GM23248 (cell line): ENCODE data around the gene SIGMAR1. TPM values are rescaled to one million over a fixed set of nuclear protein-coding genes. Genes with fewer than 3 reads are reported as not detected.

Experiments used
- DNase-seq: peaks from one replicate; pipeline ENCODE4 v3.0.0-alpha.2; 2015
- H2AFZ ChIP-seq: fragments of 200-600 bp; sonication (generic); 2 replicates; pipeline ENCODE4 v1.6.1; 2016; ENCODE audit warnings: antibody characterized with exemption
- H3F3A ChIP-seq: fragments of 200-600 bp; sonication (generic); 2 replicates; pipeline ENCODE4 v1.6.1; 2016; ENCODE audit warnings: mild to moderate bottlenecking, antibody characterized with exemption, mixed run types; ENCODE audit not compliant: insufficient read depth
- H3K27ac ChIP-seq: fragments of 200-600 bp; sonication (generic); 2 replicates; pipeline ENCODE4 v1.5.1; 2016; ENCODE audit warnings: mild to moderate bottlenecking
- H3K27me3 ChIP-seq: fragments of 200-600 bp; sonication (generic); replicated peaks from 2 replicates; pipeline ENCODE4 v1.6.1; 2016; ENCODE audit warnings: mild to moderate bottlenecking; ENCODE audit not compliant: insufficient read depth
- H3K36me3 ChIP-seq: fragments of 200-600 bp; sonication (generic); 2 replicates; pipeline ENCODE4 v1.6.1; 2016; ENCODE audit warnings: low read depth, mild to moderate bottlenecking
- H3K4me1 ChIP-seq: fragments of 200-600 bp; sonication (generic); 2 replicates; pipeline ENCODE4 v1.6.1; 2016; ENCODE audit warnings: mild to moderate bottlenecking; ENCODE audit not compliant: insufficient read depth
- H3K4me2 ChIP-seq: fragments of 200-600 bp; sonication (generic); one replicate; pipeline ENCODE4 v1.6.1; 2016; ENCODE audit warnings: mild to moderate bottlenecking; ENCODE audit not compliant: unreplicated experiment
- H3K4me3 ChIP-seq: fragments of 200-600 bp; sonication (generic); 2 replicates; pipeline ENCODE4 v1.5.1; 2016; ENCODE audit warnings: mild to moderate bottlenecking
- H3K79me2 ChIP-seq: fragments of 200-600 bp; sonication (generic); 2 replicates; pipeline ENCODE4 v1.6.1; 2016; ENCODE audit warnings: mild to moderate bottlenecking; ENCODE audit not compliant: insufficient read depth
- H3K9ac ChIP-seq: fragments of 200-600 bp; sonication (generic); 2 replicates; pipeline ENCODE4 v1.6.1; 2016; ENCODE audit warnings: mild to moderate bottlenecking
- H3K9me2 ChIP-seq: fragments of 200-600 bp; sonication (generic); 2 replicates; pipeline ENCODE4 v1.6.1; 2016; ENCODE audit warnings: mixed run types, mild to moderate bottlenecking, moderate library complexity; ENCODE audit not compliant: insufficient read depth
- H3K9me3 ChIP-seq: fragments of 200-600 bp; sonication (generic); one replicate; pipeline ENCODE4 v1.6.1; 2017; ENCODE audit warnings: low read depth
- H4K20me1 ChIP-seq: fragments of 200-600 bp; sonication (generic); 2 replicates; pipeline ENCODE4 v1.6.0; 2016; ENCODE audit not compliant: insufficient read depth
- EZH2 ChIP-seq: fragments of 200-600 bp; sonication (generic); IDR thresholded peaks from 2 replicates; pipeline ENCODE4 v1.6.1; 2018; ENCODE audit warnings: antibody characterized with exemption, mild to moderate bottlenecking; ENCODE audit not compliant: insufficient read depth, poor library complexity, severe bottlenecking
- EZH2phosphoT487 ChIP-seq: fragments of 200-600 bp; sonication (generic); IDR thresholded peaks from 2 replicates; pipeline ENCODE4 v1.6.1; 2018; ENCODE audit warnings: antibody characterized with exemption, moderate library complexity, mild to moderate bottlenecking, low read depth; ENCODE audit not compliant: insufficient read depth
- WGBS, 2 experiments: methylation state at CpG; one replicate each; pipeline ENCODE4 v1.1.6; 2015 to 2017; ENCODE audit warnings: low lambda C conversion rate in 2 of 2, low coverage in 1 of 2; ENCODE audit errors: missing lambda C conversion rate in 2 of 2; 5-methylcytosine and 5-hydroxymethylcytosine counted together
- in situ Hi-C: fragments of 300-500 bp; cut with MboI; formaldehyde crosslinking; loops from 2 replicates; pipeline ENCODE4 v1.15.0; 2020
- polyA plus RNA-seq: library from polyadenylated mRNA; unstranded; fragments of >200 nt; fragmentation: Nextera tagmentation; extraction: Ambion mirVana; gene quantifications from 2 replicates; pipeline ENCODE4 v1.2.1, GENCODE V29; 2016
- total RNA-seq: library from RNA; depleted of rRNA; stranded (reverse); fragments of >200 nt; shearing (Covaris generic); gene quantifications from 2 replicates; pipeline ENCODE4 v1.2.3, GENCODE V29; 2014

SIGMAR1 gene
- total and polyA plus RNA-seq, 2 experiments from 2014 or later = 138 to 142 TPM

- WGBS, 2 experiments = 14 to 25% methylated on average over 41 to 63 of the region's 63 CpGs
- DNase-seq = no peak
- in situ Hi-C loops = loop anchor here (25.0 kb wide), 1 partner anchor 111 kb away; the partner anchor contains the start of gene ENHO
- Histone ChIP-seq H3K9me3 (no peaks in the 10 kb centered on the region), H3K27ac (no peak overlapping the region), H3K4me3 (no peak overlapping the region), H3F3A (no peaks in the 10 kb centered on the region), H4K20me1 (no peaks in the 10 kb centered on the region), H3K27me3 (peaks cover 49% of the 10 kb centered on the region), H2AFZ (no peak overlapping the region), H3K9me2 (no peaks in the 10 kb centered on the region), H3K9ac (no peak overlapping the region), H3K36me3 (no peaks in the 10 kb centered on the region), H3K4me1 (peaks cover 8% of the 10 kb centered on the region), H3K79me2 (peaks cover 17% of the 10 kb centered on the region), H3K4me2 (no peak overlapping the region)
- TF ChIP-seq EZH2 (peak; percentile 1), EZH2phosphoT487 (no peak)
Observed at GRCh38 chr9:34623374-34624235, 14.0 kb downstream of the SIGMAR1 start.

- H3K79me2 ChIP-seq = peaks cover 21% of the 10 kb centered on the region
- H3K27ac ChIP-seq = peak within 1 kb of the TSS; percentile 26
- H3K27me3 ChIP-seq = peaks cover 18% of the 10 kb centered on the region
- no peaks in the 10 kb centered on the region for H3K9me2 ChIP-seq
- H3K4me2 ChIP-seq = peak within 1 kb of the TSS; percentile 93
- peak; percentile 100 for DNase-seq
- H3K9ac ChIP-seq = peak within 1 kb of the TSS; percentile 89
- H3F3A ChIP-seq = no peaks in the 10 kb centered on the region
- H3K4me1 ChIP-seq = peaks cover 8% of the 10 kb centered on the region
- H3K4me3 ChIP-seq = peak within 1 kb of the TSS; percentile 91
- TF ChIP-seq EZH2phosphoT487 = no peak
- no peak for TF ChIP-seq EZH2
- peak within 1 kb of the TSS; percentile 98 for H2AFZ ChIP-seq
- H3K9me3 ChIP-seq = no peaks in the 10 kb centered on the region
- 2% methylated on average over 38 to 41 of the region's 43 CpGs for WGBS, 2 experiments
- no peaks in the 10 kb centered on the region for H4K20me1 ChIP-seq
- in situ Hi-C loops = loop anchor here (25.0 kb wide), 1 partner anchor 108 kb away; the partner anchor contains the start of gene ENHO
- peaks cover 9% of the 10 kb centered on the region; the same call in 1 of the 2 replicates for H3K36me3 ChIP-seq
Observed at GRCh38 chr9:34620061-34620994, 17.3 kb downstream of the SIGMAR1 start, which contains the start of gene DCTN3. Gene DCTN3, minus strand, starts transcription at chr9:34620495. Its CDS starts 31 bp downstream, at chr9:34620464.

GRCh38 chr9:34615132-34615531 is 22.5 kb downstream of the SIGMAR1 start:
- Histone ChIP-seq H3K9me3 (no peaks in the 10 kb centered on the region), H3F3A (peaks cover 14% of the 10 kb centered on the region; the same call in 1 of the 2 replicates), H3K4me1 (peaks cover 17% of the 10 kb centered on the region), H3K79me2 (peaks cover 35% of the 10 kb centered on the region), H3K9ac (no peak overlapping the region), H3K4me3 (no peak overlapping the region), H3K36me3 (peaks cover 9% of the 10 kb centered on the region; the same call in 1 of the 2 replicates), H3K9me2 (no peaks in the 10 kb centered on the region), H3K4me2 (no peak overlapping the region), H3K27ac (no peak overlapping the region), H2AFZ (no peak overlapping the region), H4K20me1 (no peaks in the 10 kb centered on the region), H3K27me3 (no peaks in the 10 kb centered on the region)
- in situ Hi-C loops = loop anchor here (25.0 kb wide), 1 partner anchor 103 kb away; the partner anchor contains the start of gene ENHO
- 96 to 100% methylated on average over 2 of the region's 2 CpGs for WGBS, 2 experiments
- TF ChIP-seq EZH2 = no peak
- TF ChIP-seq EZH2phosphoT487 = no peak
- DNase-seq = no peak
